Sigmoid colon (tissue), 7 donors: Measurements from ENCODE around the gene MYLIP. TPM values are rescaled to one million over a fixed set of nuclear protein-coding genes. Genes with fewer than 3 reads are reported as not detected.

Experiments
- DNase-seq: peaks from one replicate; pipeline ENCODE4 v3.0.0-alpha.2; 2019
- H3K27ac ChIP-seq, 4 donors: fragments of 200-600 bp; sonication (generic); one replicate each; pipeline ENCODE4 v1.5.1; 2016 to 2019; ENCODE audit warnings: mild to moderate bottlenecking in 1 of 4
- H3K27me3 ChIP-seq, 3 donors: fragments of 200-600 bp; sonication (generic); one replicate each; pipeline ENCODE4 v1.5.1; 2019; ENCODE audit warnings: mild to moderate bottlenecking in 1 of 3
- H3K36me3 ChIP-seq, 4 donors: fragments of 200-600 bp; sonication (generic); one replicate each; pipeline ENCODE4 v1.5.1; 2016 to 2019
- H3K4me1 ChIP-seq, 4 donors: fragments of 200-600 bp; sonication (generic); one replicate each; pipeline ENCODE4 v1.5.1; 2017 to 2019
- H3K4me3 ChIP-seq, 4 donors: fragments of 200-600 bp; sonication (generic); one replicate each; pipeline ENCODE4 v1.5.1; 2017 to 2019; ENCODE audit warnings: mild to moderate bottlenecking in 2 of 4, moderate library complexity in 1 of 4
- H3K9me3 ChIP-seq, 4 donors: fragments of 200-600 bp in 3 of 4; sonication (generic) in 3 of 4; one replicate each; pipeline versions ENCODE4 v1.5.1 to v1.6.1; 2013 to 2019
- EP300 ChIP-seq, 4 donors: sonication (generic); formaldehyde crosslinking; IDR thresholded peaks; one replicate each; pipeline ENCODE4 v1.6.1; 2017; ENCODE audit warnings: antibody characterized with exemption in 4 of 4
- POLR2A ChIP-seq, 2 donors: fragments of 450-650 bp; IDR thresholded peaks; one replicate each; pipeline ENCODE4 v1.6.1; 2016; ENCODE audit warnings: antibody characterized with exemption in 2 of 2, mild to moderate bottlenecking in 2 of 2, moderate library complexity in 2 of 2
- POLR2AphosphoS5 ChIP-seq, 4 donors: sonication (generic); formaldehyde crosslinking; IDR thresholded peaks; one replicate each; pipeline ENCODE4 v1.6.1; 2017; ENCODE audit warnings: antibody characterized with exemption in 4 of 4
- WGBS, 2 donors: extraction: QIAGEN DNeasy Blood & Tissue Kit; methylation state at CpG; one replicate each; pipeline ENCODE4 v1.1.7; 2013; 5-methylcytosine and 5-hydroxymethylcytosine counted together
- intact Hi-C: fragments of 100-400 bp; cut with DNase I; formaldehyde crosslinking; loops from one replicate; pipeline ENCODE4 v1.15.1; 2023
- polyA plus RNA-seq, 3 donors: library from polyadenylated mRNA; stranded (reverse); fragments of 200-250 nt; gene quantifications; one replicate each; pipeline ENCODE4 v1.2.3, GENCODE V29; 2013
- total RNA-seq, 4 donors: library from RNA; depleted of rRNA; stranded (reverse); fragments of >200 nt; gene quantifications; one replicate each; pipeline ENCODE4 v1.1.0, GENCODE V29; 2016
- TF ChIP-seq, protein P1 (sequence below), 4 experiments: fragments of 450-650 bp in 3 of 4; fragments of 200-600 bp in 1 of 4; IDR thresholded peaks; one replicate each; pipeline ENCODE4 v1.5.1; 2016 to 2019; ENCODE audit warnings: antibody characterized with exemption in 4 of 4, mild to moderate bottlenecking in 3 of 4, moderate library complexity in 2 of 4
- donor health status: healthy with polysubstance abuse.
- donor health status: Bipolar disorder and iron deficiency.
- donor health status: healthy.

The MYLIP gene
- total and polyA plus RNA-seq, 7 donors, result 13.4 to 50.0 (median 21.6) TPM

DNA sequence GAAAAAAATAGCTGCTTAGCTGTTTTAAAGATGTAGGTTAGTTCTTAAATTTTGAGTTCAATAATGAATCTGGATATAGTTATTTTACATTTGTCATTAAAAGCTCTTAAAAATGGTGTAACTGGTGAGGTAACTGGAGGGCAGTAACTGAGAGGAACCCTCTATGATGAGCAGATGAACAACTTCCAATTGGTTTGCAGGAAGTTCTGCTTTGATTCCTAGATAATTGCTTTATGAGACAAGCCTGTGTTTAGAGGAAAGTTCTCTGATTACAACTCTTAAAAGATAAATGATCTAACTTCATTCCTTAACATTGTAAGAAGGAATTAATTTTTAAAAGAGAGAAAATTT, 8.5 kb downstream of the MYLIP start:
- no peaks in the 10 kb centered on the region for H3K9me3 ChIP-seq
- H3K27ac ChIP-seq, result peak overlapping the region; percentile 20 to 100 (median 96)
- TF ChIP-seq POLR2AphosphoS5 (IDR thresholded peaks at IDR 0.05) (no peak), POLR2A (IDR thresholded peaks at IDR 0.05) (no peak), EP300 (IDR thresholded peaks at IDR 0.05) (no peak)
- TF ChIP-seq, protein P1, sequence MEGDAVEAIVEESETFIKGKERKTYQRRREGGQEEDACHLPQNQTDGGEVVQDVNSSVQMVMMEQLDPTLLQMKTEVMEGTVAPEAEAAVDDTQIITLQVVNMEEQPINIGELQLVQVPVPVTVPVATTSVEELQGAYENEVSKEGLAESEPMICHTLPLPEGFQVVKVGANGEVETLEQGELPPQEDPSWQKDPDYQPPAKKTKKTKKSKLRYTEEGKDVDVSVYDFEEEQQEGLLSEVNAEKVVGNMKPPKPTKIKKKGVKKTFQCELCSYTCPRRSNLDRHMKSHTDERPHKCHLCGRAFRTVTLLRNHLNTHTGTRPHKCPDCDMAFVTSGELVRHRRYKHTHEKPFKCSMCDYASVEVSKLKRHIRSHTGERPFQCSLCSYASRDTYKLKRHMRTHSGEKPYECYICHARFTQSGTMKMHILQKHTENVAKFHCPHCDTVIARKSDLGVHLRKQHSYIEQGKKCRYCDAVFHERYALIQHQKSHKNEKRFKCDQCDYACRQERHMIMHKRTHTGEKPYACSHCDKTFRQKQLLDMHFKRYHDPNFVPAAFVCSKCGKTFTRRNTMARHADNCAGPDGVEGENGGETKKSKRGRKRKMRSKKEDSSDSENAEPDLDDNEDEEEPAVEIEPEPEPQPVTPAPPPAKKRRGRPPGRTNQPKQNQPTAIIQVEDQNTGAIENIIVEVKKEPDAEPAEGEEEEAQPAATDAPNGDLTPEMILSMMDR (IDR thresholded peaks at IDR 0.05), result no peak
- H3K4me1 ChIP-seq, result peaks cover 0 to 82% (median 80%) of the 10 kb centered on the region in 4 donors
- no peak overlapping the region for H3K4me3 ChIP-seq
- peaks cover 0 to 12% (median 6%) of the 10 kb centered on the region in 4 donors for H3K36me3 ChIP-seq
- no peak for DNase-seq
- intact Hi-C loops, result no loop called here
- H3K27me3 ChIP-seq, result no peaks in the 10 kb centered on the region

DNA sequence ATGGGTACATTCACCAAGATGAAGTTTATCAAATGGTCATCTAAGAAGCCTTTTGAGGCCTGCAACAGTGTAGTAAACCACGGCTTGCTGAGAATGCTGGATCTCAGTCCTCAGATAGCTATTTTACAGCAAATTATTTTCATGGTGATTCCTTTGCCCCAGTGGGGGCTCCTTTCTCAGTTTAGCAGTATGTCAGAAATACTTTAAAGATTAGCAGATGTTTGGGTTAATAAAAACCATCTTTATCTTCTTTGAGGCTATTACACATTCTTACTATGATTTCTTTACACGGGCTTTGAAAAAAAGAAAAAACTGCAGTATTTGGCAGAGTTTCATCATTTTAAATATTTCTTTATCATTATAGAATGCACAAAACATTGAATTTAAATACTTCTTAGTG, 10.7 kb downstream of the MYLIP start:
- Histone ChIP-seq H3K4me1 (peaks cover 0 to 61% (median 59%) of the 10 kb centered on the region in 4 donors), H3K27ac (peak overlapping the region in 1 of 4 donors; percentile 100), H3K9me3 (no peaks in the 10 kb centered on the region), H3K36me3 (peaks cover 9 to 33% (median 24%) of the 10 kb centered on the region in 4 donors), H3K27me3 (no peaks in the 10 kb centered on the region), H3K4me3 (no peak overlapping the region)
- no peak for DNase-seq
- TF ChIP-seq POLR2AphosphoS5 (IDR thresholded peaks at IDR 0.05) (no peak), POLR2A (IDR thresholded peaks at IDR 0.05) (no peak), EP300 (IDR thresholded peaks at IDR 0.05) (no peak)
- TF ChIP-seq, protein P1 (IDR thresholded peaks at IDR 0.05), result no peak
- 72 to 80% methylated on average over 2 of the region's 2 CpGs for WGBS, 2 donors
- intact Hi-C loops, result no loop called here

DNA sequence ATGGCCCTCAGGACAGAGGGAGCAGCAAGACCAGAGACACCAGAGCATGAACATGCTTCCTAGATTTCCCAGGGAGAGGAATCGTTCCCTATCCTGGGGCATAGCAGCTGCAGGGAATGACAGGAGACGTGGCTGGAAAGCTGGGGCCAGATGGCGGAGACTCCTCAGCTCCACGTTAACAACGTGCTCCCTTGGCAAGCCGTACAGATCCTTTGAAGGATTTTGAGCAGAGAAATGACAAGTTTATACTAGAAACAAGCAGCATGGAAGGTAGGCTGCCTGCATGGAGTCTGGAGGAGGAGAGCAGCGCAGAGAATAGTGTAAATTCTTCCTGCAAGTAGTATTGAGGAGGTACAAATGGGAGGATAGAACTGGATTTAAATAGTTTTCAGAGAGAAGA, 11.7 kb downstream of the MYLIP start:
- no peak for TF ChIP-seq EP300 (IDR thresholded peaks at IDR 0.05)
- TF ChIP-seq, protein P1 (IDR thresholded peaks at IDR 0.05), result no peak
- intact Hi-C loops, result no loop called here
- no peaks in the 10 kb centered on the region for H3K9me3 ChIP-seq
- WGBS, 2 donors, result 85 to 86% methylated on average over 7 of the region's 7 CpGs
- H3K36me3 ChIP-seq, result peaks cover 19 to 43% (median 33%) of the 10 kb centered on the region in 4 donors
- H3K4me1 ChIP-seq, result peaks cover 0 to 56% (median 50%) of the 10 kb centered on the region in 4 donors
- H3K27ac ChIP-seq, result no peak overlapping the region
- no peaks in the 10 kb centered on the region for H3K27me3 ChIP-seq
- DNase-seq, result no peak
- no peak overlapping the region for H3K4me3 ChIP-seq

DNA sequence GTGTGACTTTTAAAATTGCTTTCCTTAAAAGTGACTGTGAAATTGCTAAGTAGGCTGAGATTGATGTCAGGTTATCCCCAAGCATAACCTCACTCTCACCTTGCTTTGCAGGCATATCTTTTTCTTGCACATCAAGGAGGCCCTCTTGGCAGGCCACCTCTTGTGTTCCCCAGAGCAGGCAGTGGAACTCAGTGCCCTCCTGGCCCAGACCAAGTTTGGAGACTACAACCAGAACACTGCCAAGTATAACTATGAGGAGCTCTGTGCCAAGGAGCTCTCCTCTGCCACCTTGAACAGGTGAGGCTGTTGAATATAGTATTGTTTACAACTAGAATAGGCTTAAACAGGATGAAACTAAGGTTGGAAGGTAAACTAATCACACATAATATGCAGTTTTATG, 12.6 kb downstream of the MYLIP start:
- H3K36me3 ChIP-seq, result peaks cover 20 to 52% (median 38%) of the 10 kb centered on the region in 4 donors
- H3K9me3 ChIP-seq, result no peaks in the 10 kb centered on the region
- H3K4me3 ChIP-seq, result no peak overlapping the region
- H3K27me3 ChIP-seq, result no peaks in the 10 kb centered on the region
- no peak for TF ChIP-seq POLR2A (IDR thresholded peaks at IDR 0.05)
- TF ChIP-seq, protein P1 (IDR thresholded peaks at IDR 0.05), result no peak
- no peak for TF ChIP-seq EP300 (IDR thresholded peaks at IDR 0.05)
- no peak for TF ChIP-seq POLR2AphosphoS5 (IDR thresholded peaks at IDR 0.05)
- no peak for DNase-seq
- peaks cover 0 to 56% (median 50%) of the 10 kb centered on the region in 4 donors for H3K4me1 ChIP-seq
- intact Hi-C loops, result no loop called here
- H3K27ac ChIP-seq, result no peak overlapping the region

DNA sequence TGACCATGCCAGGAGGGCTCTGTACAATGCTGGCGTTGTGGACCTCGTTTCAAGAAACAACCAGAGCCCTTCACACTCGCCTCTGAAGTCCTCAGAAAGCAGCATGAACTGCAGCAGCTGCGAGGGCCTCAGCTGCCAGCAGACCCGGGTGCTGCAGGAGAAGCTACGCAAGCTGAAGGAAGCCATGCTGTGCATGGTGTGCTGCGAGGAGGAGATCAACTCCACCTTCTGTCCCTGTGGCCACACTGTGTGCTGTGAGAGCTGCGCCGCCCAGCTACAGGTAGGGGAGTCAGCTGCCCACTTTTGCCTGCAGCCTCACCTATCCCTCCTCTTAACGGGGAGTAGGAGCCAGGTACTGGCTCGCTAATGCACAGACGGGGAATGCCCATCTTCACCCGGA, 16.2 kb downstream of the MYLIP start:
- TF ChIP-seq POLR2AphosphoS5 (IDR thresholded peaks at IDR 0.05) (no peak), EP300 (IDR thresholded peaks at IDR 0.05) (no peak), POLR2A (IDR thresholded peaks at IDR 0.05) (no peak)
- TF ChIP-seq, protein P1 (IDR thresholded peaks at IDR 0.05), result no peak
- intact Hi-C loops, result no loop called here
- Histone ChIP-seq H3K4me3 (no peak overlapping the region), H3K36me3 (peaks cover 20 to 82% (median 44%) of the 10 kb centered on the region in 4 donors), H3K4me1 (peaks cover 0 to 34% (median 24%) of the 10 kb centered on the region in 4 donors), H3K27me3 (no peaks in the 10 kb centered on the region), H3K9me3 (no peaks in the 10 kb centered on the region), H3K27ac (no peak overlapping the region)
- no peak for DNase-seq
- whole genome bisulfite sequencing, 2 donors, result 89 to 94% methylated on average over 13 of the region's 13 CpGs
